CD8-positive, alpha-beta memory T cell (primary cell): Measurements from ENCODE around the gene PPFIA1. TPM values are rescaled to one million over a fixed set of nuclear protein-coding genes. Genes with fewer than 3 reads are reported as not detected.
A peak's percentile ranks its signal among the peaks of the same experiment; 100 is the strongest.
"Not testable (repeated sequence)": the region's sequence is repeated elsewhere in the genome, so short reads cannot be mapped to it uniquely, and the experiment has no call there.

Experiments
- CTCF ChIA-PET: fragments of 350-600 bp; sonication (Branson Sonifier 250); formaldehyde crosslinking; loops from one replicate; lab custom pipeline; 2021; ENCODE audit warnings: antibody characterized with exemption; lab: Charles Lee
- POLR2A ChIA-PET: fragments of 350-600 bp; sonication (Branson Sonifier 250); formaldehyde crosslinking; loops from one replicate; lab custom pipeline; 2021; ENCODE audit warnings: antibody characterized with exemption; lab: Charles Lee
- DNase-seq, 5 donors: peaks; one replicate each; pipeline versions ENCODE4 v3.0.0 to v3.0.0-alpha.2; 2020 to 2022; ENCODE audit warnings: mixed read lengths in 1 of 5
- H3K27ac ChIP-seq: one replicate; pipeline ENCODE4 v1.7.0; 2013; ENCODE audit warnings: low read depth, mild to moderate bottlenecking, low read length, moderate library complexity
- H3K27me3 ChIP-seq: 2 replicates; pipeline ENCODE4 v1.7.0; 2013; ENCODE audit warnings: low read length, mild to moderate bottlenecking; ENCODE audit not compliant: insufficient read depth, poor library complexity, severe bottlenecking
- H3K36me3 ChIP-seq: 2 replicates; pipeline ENCODE4 v1.7.0; 2013; ENCODE audit warnings: mild to moderate bottlenecking, low read length, moderate library complexity; ENCODE audit not compliant: insufficient read depth
- H3K4me1 ChIP-seq: 2 replicates; pipeline ENCODE4 v1.7.0; 2013; ENCODE audit warnings: mild to moderate bottlenecking, low read length, moderate library complexity; ENCODE audit not compliant: insufficient read depth
- H3K4me3 ChIP-seq: 2 replicates; pipeline ENCODE4 v1.7.0; 2013; ENCODE audit warnings: mild to moderate bottlenecking, low read length
- H3K9me3 ChIP-seq: 2 replicates; pipeline ENCODE4 v1.7.0; 2013; ENCODE audit warnings: mild to moderate bottlenecking, low read length
- H3K27ac Mint-ChIP-seq, 8 donors: one replicate each; pipeline ENCODE4 v1.8.0; 2020 to 2021; ENCODE audit warnings: mixed read lengths in 8 of 8, mild to moderate bottlenecking in 6 of 8, inconsistent platforms in 3 of 8, moderate library complexity in 3 of 8
- H3K27me3 Mint-ChIP-seq, 2 donors: one replicate each; pipeline ENCODE4 v1.8.0; 2020 to 2021; ENCODE audit warnings: mixed read lengths in 2 of 2, mild to moderate bottlenecking in 1 of 2, moderate library complexity in 1 of 2
- H3K36me3 Mint-ChIP-seq, 3 donors: one replicate each; pipeline ENCODE4 v1.8.0; 2020 to 2021; ENCODE audit warnings: mixed read lengths in 3 of 3, inconsistent platforms in 1 of 3, mild to moderate bottlenecking in 1 of 3
- H3K4me1 Mint-ChIP-seq, 3 donors: one replicate each; pipeline ENCODE4 v1.8.0; 2020 to 2021; ENCODE audit warnings: mixed read lengths in 3 of 3, inconsistent platforms in 1 of 3, mild to moderate bottlenecking in 1 of 3
- H3K4me3 Mint-ChIP-seq, 7 donors: one replicate each; pipeline ENCODE4 v1.8.0; 2020 to 2021; ENCODE audit warnings: mixed read lengths in 7 of 7, mild to moderate bottlenecking in 6 of 7, moderate library complexity in 4 of 7, inconsistent platforms in 2 of 7
- H3K9me3 Mint-ChIP-seq, 5 donors: one replicate each; pipeline ENCODE4 v1.8.0; 2020 to 2022; ENCODE audit warnings: mixed read lengths in 5 of 5, mild to moderate bottlenecking in 3 of 5, moderate library complexity in 2 of 5, inconsistent platforms in 1 of 5
- polyA plus RNA-seq: library from polyadenylated mRNA; unstranded; fragments of 300-500 nt; fragmentation: Illumina TruSeq; gene quantifications from one replicate; pipeline ENCODE4 v1.2.3, GENCODE V29; 2021
- total RNA-seq, 2 experiments: library from RNA; stranded (reverse); gene quantifications; one replicate each; pipeline ENCODE4 v1.2.3, GENCODE V29; 2021

Gene PPFIA1
- total and polyA plus RNA-seq, 3 experiments from 2014 or later: 18.8 to 44.4 (median 39.9) TPM

- peaks cover 8% of the 10 kb centered on the region for H3K36me3 ChIP-seq
- Mint-ChIP-seq H3K4me3 (no peak overlapping the region), H3K4me1 (peaks cover 13 to 21% (median 16%) of the 10 kb centered on the region in 3 donors), H3K36me3 (peaks cover 0 to 58% (median 18%) of the 10 kb centered on the region in 3 donors), H3K9me3 (no peaks in the 10 kb centered on the region), H3K27me3 (no peaks in the 10 kb centered on the region), H3K27ac (no peak overlapping the region)
- H3K27me3 ChIP-seq: no peaks in the 10 kb centered on the region
- DNase-seq: no peak
- H3K4me3 ChIP-seq: no peak overlapping the region
- H3K4me1 ChIP-seq: no peaks in the 10 kb centered on the region
- no peaks in the 10 kb centered on the region for H3K9me3 ChIP-seq
- ChIA-PET CTCF (no interaction called here), POLR2A (no interaction called here)
- H3K27ac ChIP-seq: no peak overlapping the region
Measured at GRCh38 chr11:70290361-70291065, 20.0 kb downstream of the PPFIA1 start.

- peaks cover 0 to 49% (median 16%) of the 10 kb centered on the region in 3 donors for H3K36me3 Mint-ChIP-seq
- no peak overlapping the region for H3K4me3 Mint-ChIP-seq
- no peak overlapping the region for H3K27ac Mint-ChIP-seq
- POLR2A ChIA-PET: no interaction called here
- Histone ChIP-seq H3K36me3 (no peaks in the 10 kb centered on the region), H3K27ac (no peak overlapping the region), H3K4me1 (no peaks in the 10 kb centered on the region), H3K27me3 (no peaks in the 10 kb centered on the region), H3K4me3 (no peak overlapping the region), H3K9me3 (no peaks in the 10 kb centered on the region)
- H3K27me3 Mint-ChIP-seq: no peaks in the 10 kb centered on the region
- DNase-seq: no peak
- H3K9me3 Mint-ChIP-seq: no peaks in the 10 kb centered on the region
- H3K4me1 Mint-ChIP-seq: peaks cover 15 to 21% (median 16%) of the 10 kb centered on the region in 3 donors
- CTCF ChIA-PET: no interaction called here
Measured at GRCh38 chr11:70292166-70292565, 21.7 kb downstream of the PPFIA1 start.

- Mint-ChIP-seq H3K36me3 (peaks cover 0 to 51% (median 15%) of the 10 kb centered on the region in 3 donors), H3K27me3 (no peaks in the 10 kb centered on the region), H3K4me3 (peak overlapping the region in 1 of 7 donors; percentile 27), H3K4me1 (peaks cover 18 to 22% (median 19%) of the 10 kb centered on the region in 3 donors), H3K27ac (no peak overlapping the region), H3K9me3 (no peaks in the 10 kb centered on the region)
- H3K9me3 ChIP-seq: no peaks in the 10 kb centered on the region
- no peaks in the 10 kb centered on the region for H3K4me1 ChIP-seq
- H3K27ac ChIP-seq: no peak overlapping the region
- CTCF ChIA-PET: no interaction called here
- no peak overlapping the region for H3K4me3 ChIP-seq
- H3K36me3 ChIP-seq: no peaks in the 10 kb centered on the region
- POLR2A ChIA-PET: no interaction called here
- no peak for DNase-seq
- H3K27me3 ChIP-seq: no peaks in the 10 kb centered on the region
Measured at GRCh38 chr11:70292863-70293262, 22.4 kb downstream of the PPFIA1 start.

GRCh38 chr11:70295166-70295565, 24.7 kb downstream of the PPFIA1 start:
- H3K4me1 Mint-ChIP-seq: peaks cover 16 to 30% (median 18%) of the 10 kb centered on the region in 3 donors
- H3K9me3 Mint-ChIP-seq, POLR2A ChIA-PET, H3K4me1 ChIP-seq, H3K27me3 Mint-ChIP-seq, H3K9me3 ChIP-seq, H3K27me3 ChIP-seq, CTCF ChIA-PET, H3K36me3 ChIP-seq, H3K27ac ChIP-seq, H3K27ac Mint-ChIP-seq, DNase-seq, H3K4me3 ChIP-seq, H3K4me3 Mint-ChIP-seq: not testable (repeated sequence)
- peaks cover 0 to 66% (median 14%) of the 10 kb centered on the region in 3 donors for H3K36me3 Mint-ChIP-seq

GRCh38 chr11:70296681-70297080, 26.2 kb downstream of the PPFIA1 start:
- H3K36me3 Mint-ChIP-seq: peaks cover 0 to 66% (median 17%) of the 10 kb centered on the region in 3 donors
- Histone ChIP-seq H3K27me3 (no peaks in the 10 kb centered on the region), H3K27ac (no peak overlapping the region), H3K9me3 (no peaks in the 10 kb centered on the region), H3K4me3 (no peak overlapping the region), H3K4me1 (no peaks in the 10 kb centered on the region), H3K36me3 (no peaks in the 10 kb centered on the region)
- H3K9me3 Mint-ChIP-seq: no peaks in the 10 kb centered on the region
- H3K27ac Mint-ChIP-seq: peak overlapping the region in 1 of 8 donors; percentile 22
- DNase-seq: no peak
- peaks cover 15 to 35% (median 28%) of the 10 kb centered on the region in 3 donors for H3K4me1 Mint-ChIP-seq
- ChIA-PET POLR2A (no interaction called here), CTCF (no interaction called here)
- H3K27me3 Mint-ChIP-seq: no peaks in the 10 kb centered on the region
- no peak overlapping the region for H3K4me3 Mint-ChIP-seq

GRCh38 chr11:70297341-70297740, 26.9 kb downstream of the PPFIA1 start:
- Mint-ChIP-seq H3K4me3 (no peak overlapping the region), H3K36me3 (peaks cover 0 to 71% (median 17%) of the 10 kb centered on the region in 3 donors), H3K27me3 (no peaks in the 10 kb centered on the region), H3K27ac (peak overlapping the region in 1 of 8 donors; percentile 0), H3K4me1 (peaks cover 15 to 39% (median 33%) of the 10 kb centered on the region in 3 donors), H3K9me3 (no peaks in the 10 kb centered on the region)
- H3K27me3 ChIP-seq: no peaks in the 10 kb centered on the region
- CTCF ChIA-PET: no interaction called here
- POLR2A ChIA-PET: no interaction called here
- H3K27ac ChIP-seq: no peak overlapping the region
- no peaks in the 10 kb centered on the region for H3K4me1 ChIP-seq
- no peak overlapping the region for H3K4me3 ChIP-seq
- DNase-seq: no peak
- H3K9me3 ChIP-seq: no peaks in the 10 kb centered on the region
- no peaks in the 10 kb centered on the region for H3K36me3 ChIP-seq

- Histone ChIP-seq H3K9me3 (no peaks in the 10 kb centered on the region), H3K4me3 (no peak overlapping the region), H3K4me1 (no peaks in the 10 kb centered on the region), H3K36me3 (no peaks in the 10 kb centered on the region), H3K27me3 (no peaks in the 10 kb centered on the region), H3K27ac (no peak overlapping the region)
- Mint-ChIP-seq H3K27me3 (no peaks in the 10 kb centered on the region), H3K4me1 (peaks cover 15 to 34% (median 28%) of the 10 kb centered on the region in 3 donors), H3K27ac (peak overlapping the region in 3 of 8 donors; percentile 13 to 45 (median 15)), H3K9me3 (no peaks in the 10 kb centered on the region), H3K4me3 (no peak overlapping the region), H3K36me3 (peaks cover 0 to 69% (median 11%) of the 10 kb centered on the region in 3 donors)
- POLR2A ChIA-PET: no interaction called here
- CTCF ChIA-PET: no interaction called here
- DNase-seq: no peak
Measured at GRCh38 chr11:70298243-70298915, 27.9 kb downstream of the PPFIA1 start.

GRCh38 chr11:70299636-70300035, 29.1 kb downstream of the PPFIA1 start:
- peaks cover 0 to 67% (median 7%) of the 10 kb centered on the region in 3 donors for H3K36me3 Mint-ChIP-seq
- CTCF ChIA-PET: no interaction called here
- H3K9me3 ChIP-seq: no peaks in the 10 kb centered on the region
- H3K4me1 ChIP-seq: no peaks in the 10 kb centered on the region
- H3K9me3 Mint-ChIP-seq: no peaks in the 10 kb centered on the region
- peak overlapping the region in 1 of 8 donors; percentile 46 for H3K27ac Mint-ChIP-seq
- no peaks in the 10 kb centered on the region for H3K27me3 ChIP-seq
- H3K27ac ChIP-seq: no peak overlapping the region
- POLR2A ChIA-PET: no interaction called here
- no peaks in the 10 kb centered on the region for H3K36me3 ChIP-seq
- H3K4me1 Mint-ChIP-seq: peaks cover 10 to 27% (median 24%) of the 10 kb centered on the region in 3 donors
- H3K4me3 Mint-ChIP-seq: no peak overlapping the region
- no peak overlapping the region for H3K4me3 ChIP-seq
- no peak for DNase-seq
- H3K27me3 Mint-ChIP-seq: no peaks in the 10 kb centered on the region
